Transverse colon (tissue), 4 donors: ENCODE measurements around the gene TMEM167A.

Experiments used
- CTCF ChIP-seq, 5 experiments: fragments of 200-600 bp in 3 of 5; fragments of 450-650 bp in 2 of 5; sonication (generic) in 3 of 5; IDR thresholded peaks; 1 replicate in 2 of 5; 2 replicates in 3 of 5; pipeline ENCODE4 v1.5.1; 2016 to 2017; ENCODE audit warnings: antibody characterized with exemption in 5 of 5, inconsistent platforms in 3 of 5, mild to moderate bottlenecking in 2 of 5, moderate library complexity in 1 of 5
- POLR2A ChIP-seq: fragments of 450-650 bp; IDR thresholded peaks from one replicate; pipeline ENCODE4 v1.6.1; 2016; ENCODE audit warnings: antibody characterized with exemption, mild to moderate bottlenecking, moderate library complexity
- POLR2AphosphoS5 ChIP-seq, 3 donors: sonication (generic); formaldehyde crosslinking; IDR thresholded peaks; one replicate each; pipeline ENCODE4 v1.6.1; 2016; ENCODE audit warnings: antibody characterized with exemption in 3 of 3

- TF ChIP-seq CTCF (IDR thresholded peaks at IDR 0.05) (no peak), POLR2AphosphoS5 (IDR thresholded peaks at IDR 0.05) (no peak), POLR2A (no peak)
Measured at GRCh38 chr5:83029912-83030311, 47.3 kb downstream of the TMEM167A start.
